SH-SY5Y (cell line): Measurements from ENCODE around the gene PTPN3.

Experiments used
- GATA2 ChIP-seq: IDR thresholded peaks from 2 replicates; pipeline ENCODE4 v1.6.1; 2011; ENCODE audit warnings: mild to moderate bottlenecking, low read depth, low read length
- GATA3 ChIP-seq: IDR thresholded peaks from 2 replicates; pipeline ENCODE4 v1.6.1; 2011; ENCODE audit warnings: low read depth, mild to moderate bottlenecking, low read length, moderate library complexity

GRCh38 chr9:109542922-109543321 lies 44.8 kb upstream of the PTPN3 start:
- TF ChIP-seq GATA3 (no peak), GATA2 (no peak)
